ENCODE measurements around the gene ZNF454. TPM values are rescaled to one million over a fixed set of nuclear protein-coding genes. Genes with fewer than 3 reads are reported as not detected.

Gene ZNF454
- total and polyA plus RNA-seq, 7 donors, result 0.16 to 0.54 (median 0.35) TPM

GRCh38 chr5:179008667-179009066 is 67.7 kb downstream of the ZNF454 start:
- Histone ChIP-seq H3K4me1 (no peaks in the 10 kb centered on the region), H3K36me3 (ENCODE audit: insufficient read depth in 1 of 2, low read depth in 1 of 2) (no peaks in the 10 kb centered on the region), H3K9me3 (peaks cover 30% of the 10 kb centered on the region), H3K4me3 (no peak overlapping the region), H3K27me3 (ENCODE audit: insufficient read depth in 3 of 3, low read length in 2 of 3) (peaks cover 0 to 5% (median 0%) of the 10 kb centered on the region in 3 donors), H3K27ac (no peak overlapping the region)
- intact Hi-C loops (cut with DNase I), result no loop called here
- DNase-seq (no peak), ATAC-seq (no peak)
- TF ChIP-seq CTCF (IDR thresholded peaks at IDR 0.05), result no peak
- 9 to 17% (median 9%) methylated on average over 1 of the region's 1 CpG for WGBS, 3 donors

Other genes with a start within 250 kb of the ZNF454 start
- gene ZNF354A, start 210.5 kb upstream of the ZNF454 start, total RNA-seq, result 1 to 10 TPM; 5.4 to 7.0 (median 6.1) TPM
- 10 to 100 TPM in 1 of 3 donors, 1 to 10 TPM in 2; 8.4 to 15.5 (median 9.0) TPM for gene ZNF354A, start 210.5 kb upstream of the ZNF454 start, polyA plus RNA-seq
- gene ZNF354B, start 81.2 kb upstream of the ZNF454 start, total RNA-seq, result 1 to 10 TPM; 5.5 to 7.2 (median 6.1) TPM
- gene ZNF354B, start 81.2 kb upstream of the ZNF454 start, polyA plus RNA-seq, result 1 to 10 TPM; 1.7 to 5.4 (median 2.9) TPM
- gene ZFP2, start 45.3 kb upstream of the ZNF454 start, total RNA-seq, result 1 to 10 TPM in 3 of 4 donors, under 1 TPM in 1; 0.71 to 1.6 (median 1.2) TPM
- gene ZFP2, start 45.3 kb upstream of the ZNF454 start, polyA plus RNA-seq, result 1 to 10 TPM in 2 of 3 donors, under 1 TPM in 1; 0.48 to 4.4 (median 1.5) TPM
- not detected for gene GRM6, start 54.1 kb downstream of the ZNF454 start, total RNA-seq
- not detected for gene GRM6, start 54.1 kb downstream of the ZNF454 start, polyA plus RNA-seq
- 1 to 10 TPM; 2.7 to 3.8 (median 3.0) TPM for gene ZNF879, start 82.6 kb downstream of the ZNF454 start, total RNA-seq
- 1 to 10 TPM; 1.9 to 6.6 (median 2.9) TPM for gene ZNF879, start 82.6 kb downstream of the ZNF454 start, polyA plus RNA-seq
- 1 to 10 TPM; 2.2 to 3.7 (median 2.7) TPM for gene ZNF354C, start 119.2 kb downstream of the ZNF454 start, total RNA-seq
- 1 to 10 TPM; 1.1 to 3.7 (median 1.5) TPM for gene ZNF354C, start 119.2 kb downstream of the ZNF454 start, polyA plus RNA-seq